Activated T-cell treated with anti-CD3 and anti-CD28 coated beads, Interleukin-2, amount 50 U/mL, for 4 hours (primary cell): ENCODE measurements around the gene NR1I3. TPM values are rescaled to one million over a fixed set of nuclear protein-coding genes. Genes with fewer than 3 reads are reported as not detected.
"Not testable (repeated sequence)": the region's sequence is repeated elsewhere in the genome, so short reads cannot be mapped to it uniquely, and the experiment has no call there.

Experiments
- ATAC-seq, 2 donors: fragments of 200-7000 bp; cut with Tn5 transposase; one replicate each; pipeline ENCODE4 v1.10.0; 2021
- DNase-seq: peaks from one replicate; pipeline ENCODE4 v3.0.0-alpha.2; 2020
- H3K27me3 Mint-ChIP-seq: one replicate; pipeline ENCODE4 v1.8.0; 2021; ENCODE audit warnings: low read depth, mixed read lengths
- H3K36me3 Mint-ChIP-seq: one replicate; pipeline ENCODE4 v1.8.0; 2022; ENCODE audit warnings: mixed read lengths; ENCODE audit not compliant: insufficient read depth
- H3K4me1 Mint-ChIP-seq: one replicate; pipeline ENCODE4 v1.8.0; 2021; ENCODE audit warnings: low read depth, mixed read lengths
- H3K4me3 Mint-ChIP-seq: one replicate; pipeline ENCODE4 v1.8.0; 2021; ENCODE audit warnings: mild to moderate bottlenecking, moderate library complexity, mixed read lengths
- H3K9me3 Mint-ChIP-seq: one replicate; pipeline ENCODE4 v1.8.0; 2021; ENCODE audit warnings: mixed read lengths
- total RNA-seq, 3 donors: library from RNA; stranded (reverse); gene quantifications; one replicate each; pipeline ENCODE4 v1.2.1, GENCODE V29; 2021

The NR1I3 gene
- total RNA-seq, 3 donors from 2014 or later: 0.46 TPM; not detected in 2

- DNase-seq (no peak), ATAC-seq (no peak)
- peaks cover 12% of the 10 kb centered on the region for H3K4me1 Mint-ChIP-seq
- H3K27me3 Mint-ChIP-seq: peaks cover 51% of the 10 kb centered on the region
- H3K9me3 Mint-ChIP-seq: peaks cover 24% of the 10 kb centered on the region
- H3K36me3 Mint-ChIP-seq: peaks cover 3% of the 10 kb centered on the region
- H3K4me3 Mint-ChIP-seq: peak overlapping the region; percentile 22
Measured at GRCh38 chr1:161259345-161259702, 21.3 kb upstream of the NR1I3 start.

- Mint-ChIP-seq H3K9me3 (peaks cover 24% of the 10 kb centered on the region), H3K4me1 (peaks cover 12% of the 10 kb centered on the region), H3K4me3 (peak within 1 kb of the TSS; percentile 46), H3K27me3 (peaks cover 51% of the 10 kb centered on the region), H3K36me3 (peaks cover 3% of the 10 kb centered on the region)
- DNase-seq (peak; percentile 9), ATAC-seq (peak; percentile 97 to 98)
Measured at GRCh38 chr1:161258439-161259344, 20.7 kb upstream of the NR1I3 start, which contains the start of gene PCP4L1. TSS of gene PCP4L1 (plus strand) at chr1:161258745. CDS start at chr1:161258975, 230 bp downstream.

- H3K9me3 Mint-ChIP-seq: peaks cover 24% of the 10 kb centered on the region
- H3K36me3 Mint-ChIP-seq, DNase-seq, ATAC-seq, H3K4me3 Mint-ChIP-seq: not testable (repeated sequence)
- H3K4me1 Mint-ChIP-seq: peaks cover 12% of the 10 kb centered on the region
- H3K27me3 Mint-ChIP-seq: peaks cover 45% of the 10 kb centered on the region
Measured at GRCh38 chr1:161257109-161257508, 19.1 kb upstream of the NR1I3 start.

DNA sequence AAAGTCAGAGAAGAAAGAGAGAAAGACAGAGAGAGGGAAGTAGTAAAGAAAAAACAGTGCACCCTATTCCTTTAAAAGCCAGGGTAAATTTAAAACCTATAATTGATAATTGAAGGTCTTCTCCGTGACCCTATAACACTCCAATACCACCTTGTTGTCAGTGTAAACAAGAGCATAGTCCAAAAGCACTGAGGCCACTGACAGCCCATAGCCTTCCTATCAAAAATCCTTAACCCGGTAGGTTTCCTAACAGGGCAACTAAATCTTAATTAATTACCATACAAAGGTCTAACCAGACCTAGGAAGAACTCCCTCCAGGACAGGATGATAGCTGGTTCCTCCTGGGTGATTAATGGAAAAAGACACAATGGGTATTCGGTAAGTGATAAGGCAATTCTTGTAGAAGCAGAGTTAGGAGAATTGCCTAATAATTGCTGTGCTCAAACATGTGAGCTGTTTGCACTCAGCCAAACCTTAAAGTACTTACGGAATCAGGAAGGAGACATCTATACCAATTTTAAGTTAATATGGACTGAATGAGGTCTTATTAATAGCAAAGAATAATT is 18.0 kb upstream of the NR1I3 start:
- Mint-ChIP-seq H3K27me3 (peaks cover 34% of the 10 kb centered on the region), H3K4me1 (peaks cover 12% of the 10 kb centered on the region), H3K9me3 (peaks cover 24% of the 10 kb centered on the region)
- not testable (repeated sequence) for DNase-seq, H3K36me3 Mint-ChIP-seq, ATAC-seq, H3K4me3 Mint-ChIP-seq

- not testable (repeated sequence) for ATAC-seq, DNase-seq, H3K4me3 Mint-ChIP-seq, H3K36me3 Mint-ChIP-seq
- H3K4me1 Mint-ChIP-seq: peaks cover 12% of the 10 kb centered on the region
- peaks cover 30% of the 10 kb centered on the region for H3K27me3 Mint-ChIP-seq
- peaks cover 24% of the 10 kb centered on the region for H3K9me3 Mint-ChIP-seq
Measured at GRCh38 chr1:161255302-161255701, 17.3 kb upstream of the NR1I3 start.

GRCh38 chr1:161251579-161251978 is 13.6 kb upstream of the NR1I3 start:
- DNase-seq: no peak
- no peak for ATAC-seq
- Mint-ChIP-seq H3K27me3 (no peaks in the 10 kb centered on the region), H3K9me3 (peaks cover 8% of the 10 kb centered on the region), H3K4me1 (no peaks in the 10 kb centered on the region), H3K4me3 (no peak overlapping the region), H3K36me3 (peaks cover 1% of the 10 kb centered on the region)

GRCh38 chr1:161250829-161251228 is 12.8 kb upstream of the NR1I3 start:
- Mint-ChIP-seq H3K9me3 (peaks cover 7% of the 10 kb centered on the region), H3K4me1 (no peaks in the 10 kb centered on the region), H3K4me3 (no peak overlapping the region), H3K36me3 (peaks cover 1% of the 10 kb centered on the region), H3K27me3 (no peaks in the 10 kb centered on the region)
- no peak for DNase-seq
- no peak for ATAC-seq

GRCh38 chr1:161250100-161250499 is 12.1 kb upstream of the NR1I3 start:
- not testable (repeated sequence) for H3K36me3 Mint-ChIP-seq, ATAC-seq, H3K4me3 Mint-ChIP-seq, H3K9me3 Mint-ChIP-seq, H3K27me3 Mint-ChIP-seq, DNase-seq, H3K4me1 Mint-ChIP-seq

DNA sequence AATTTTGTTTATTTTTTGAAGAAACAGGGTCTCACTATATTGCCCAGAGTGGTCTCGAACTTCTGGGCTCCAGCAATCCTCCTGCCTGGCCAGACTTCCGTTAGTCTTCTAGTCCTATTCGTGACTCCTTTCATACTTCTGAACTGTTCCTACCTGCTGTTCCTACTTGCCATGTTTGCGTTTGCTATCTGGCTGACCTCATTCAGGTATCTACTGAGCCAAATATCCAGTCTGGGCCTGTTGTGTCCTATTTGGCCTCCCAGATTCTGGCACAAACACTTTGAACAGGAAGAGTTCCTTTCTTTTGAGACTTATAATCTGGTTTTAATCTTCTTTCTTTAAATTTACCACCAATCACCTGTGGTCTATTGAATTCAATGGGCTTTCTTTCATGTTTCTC is 6.9 kb upstream of the NR1I3 start:
- Mint-ChIP-seq H3K27me3 (peaks cover 7% of the 10 kb centered on the region), H3K36me3 (peaks cover under 1% of the 10 kb centered on the region), H3K4me3 (no peak overlapping the region), H3K9me3 (peaks cover 2% of the 10 kb centered on the region), H3K4me1 (no peaks in the 10 kb centered on the region)
- ATAC-seq (no peak), DNase-seq (no peak)

GRCh38 chr1:161242313-161242712 is 4.3 kb upstream of the NR1I3 start:
- ATAC-seq: no peak
- peaks cover 7% of the 10 kb centered on the region for H3K27me3 Mint-ChIP-seq
- no peaks in the 10 kb centered on the region for H3K4me1 Mint-ChIP-seq

GRCh38 chr1:161241682-161242081 is 3.7 kb upstream of the NR1I3 start:
- no peaks in the 10 kb centered on the region for H3K9me3 Mint-ChIP-seq
- no peaks in the 10 kb centered on the region for H3K4me1 Mint-ChIP-seq
- peaks cover 7% of the 10 kb centered on the region for H3K27me3 Mint-ChIP-seq
- H3K4me3 Mint-ChIP-seq: no peak overlapping the region
- no peak for ATAC-seq
- no peaks in the 10 kb centered on the region for H3K36me3 Mint-ChIP-seq
- no peak for DNase-seq

More at GRCh38 chr1:161242313-161242712, 4.3 kb upstream of the NR1I3 start:
- no peaks in the 10 kb centered on the region for H3K9me3 Mint-ChIP-seq
- H3K36me3 Mint-ChIP-seq: no peaks in the 10 kb centered on the region
- H3K4me3 Mint-ChIP-seq: no peak overlapping the region
- no peak for DNase-seq

GRCh38 chr1:161235957-161236775 is 1.8 kb downstream of the NR1I3 start:
- H3K9me3 Mint-ChIP-seq: no peaks in the 10 kb centered on the region
- ATAC-seq: no peak
- no peaks in the 10 kb centered on the region for H3K36me3 Mint-ChIP-seq

GRCh38 chr1:161233102-161233501 is 4.9 kb downstream of the NR1I3 start:
- ATAC-seq (no peak), DNase-seq (no peak)
- H3K9me3 Mint-ChIP-seq: no peaks in the 10 kb centered on the region
- peaks cover 2% of the 10 kb centered on the region for H3K4me1 Mint-ChIP-seq
- H3K4me3 Mint-ChIP-seq: no peak overlapping the region
- peaks cover 6% of the 10 kb centered on the region for H3K36me3 Mint-ChIP-seq
- no peaks in the 10 kb centered on the region for H3K27me3 Mint-ChIP-seq

More at GRCh38 chr1:161235957-161236775, 1.8 kb downstream of the NR1I3 start:
- H3K4me1 Mint-ChIP-seq: no peaks in the 10 kb centered on the region
- DNase-seq: no peak
- no peaks in the 10 kb centered on the region for H3K27me3 Mint-ChIP-seq
- no peak overlapping the region for H3K4me3 Mint-ChIP-seq

- Mint-ChIP-seq H3K4me3 (no peak overlapping the region), H3K4me1 (peaks cover 23% of the 10 kb centered on the region), H3K9me3 (no peaks in the 10 kb centered on the region), H3K27me3 (no peaks in the 10 kb centered on the region), H3K36me3 (peaks cover 7% of the 10 kb centered on the region)
- no peak for DNase-seq
- no peak for ATAC-seq
Measured at GRCh38 chr1:161230762-161231161, 7.2 kb downstream of the NR1I3 start.
